NCI-H128 (cell line): ENCODE measurements around the gene POMGNT1.

Experiments used
- DNase-seq: peaks from one replicate; lab custom pipeline; 2025; ENCODE audit not compliant: unreplicated experiment; lab: John Stamatoyannopoulos, UW

POMGNT1 gene

DNA sequence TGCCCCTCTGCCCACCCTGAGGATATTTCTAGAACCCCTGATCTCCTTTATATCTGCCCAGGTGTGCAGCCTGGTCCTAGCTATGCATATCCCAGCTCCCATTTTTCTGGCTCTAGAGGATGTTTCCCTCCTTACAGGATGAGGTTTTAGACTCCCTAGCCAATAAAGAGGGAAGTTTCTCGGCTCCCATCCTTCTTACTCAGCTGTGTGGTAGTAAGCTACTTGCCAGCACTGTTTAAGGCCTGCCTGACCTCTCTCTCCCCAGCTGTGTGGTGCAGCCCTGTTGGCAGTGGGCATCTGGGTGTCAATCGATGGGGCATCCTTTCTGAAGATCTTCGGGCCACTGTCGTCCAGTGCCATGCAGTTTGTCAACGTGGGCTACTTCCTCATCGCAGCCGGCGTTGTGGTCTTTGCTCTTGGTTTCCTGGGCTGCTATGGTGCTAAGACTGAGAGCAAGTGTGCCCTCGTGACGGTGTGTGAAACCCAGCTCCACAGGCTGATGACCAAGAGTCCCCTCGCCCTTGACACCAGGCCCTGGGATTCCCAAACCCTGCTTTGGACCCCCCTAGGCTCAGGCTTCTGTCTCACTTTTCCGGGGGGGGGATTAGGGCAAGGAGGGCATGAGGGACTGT lies 14.2 kb downstream of the POMGNT1 start:
- no peak for DNase-seq

- DNase-seq: peak; percentile 68
Measured at GRCh38 chr1:46183079-46183847, 15.0 kb downstream of the POMGNT1 start.

- DNase-seq: no peak
Measured at GRCh38 chr1:46181343-46182260, 16.6 kb downstream of the POMGNT1 start.

- DNase-seq: peak; percentile 57
Measured at GRCh38 chr1:46180082-46180616, 18.1 kb downstream of the POMGNT1 start.

DNA sequence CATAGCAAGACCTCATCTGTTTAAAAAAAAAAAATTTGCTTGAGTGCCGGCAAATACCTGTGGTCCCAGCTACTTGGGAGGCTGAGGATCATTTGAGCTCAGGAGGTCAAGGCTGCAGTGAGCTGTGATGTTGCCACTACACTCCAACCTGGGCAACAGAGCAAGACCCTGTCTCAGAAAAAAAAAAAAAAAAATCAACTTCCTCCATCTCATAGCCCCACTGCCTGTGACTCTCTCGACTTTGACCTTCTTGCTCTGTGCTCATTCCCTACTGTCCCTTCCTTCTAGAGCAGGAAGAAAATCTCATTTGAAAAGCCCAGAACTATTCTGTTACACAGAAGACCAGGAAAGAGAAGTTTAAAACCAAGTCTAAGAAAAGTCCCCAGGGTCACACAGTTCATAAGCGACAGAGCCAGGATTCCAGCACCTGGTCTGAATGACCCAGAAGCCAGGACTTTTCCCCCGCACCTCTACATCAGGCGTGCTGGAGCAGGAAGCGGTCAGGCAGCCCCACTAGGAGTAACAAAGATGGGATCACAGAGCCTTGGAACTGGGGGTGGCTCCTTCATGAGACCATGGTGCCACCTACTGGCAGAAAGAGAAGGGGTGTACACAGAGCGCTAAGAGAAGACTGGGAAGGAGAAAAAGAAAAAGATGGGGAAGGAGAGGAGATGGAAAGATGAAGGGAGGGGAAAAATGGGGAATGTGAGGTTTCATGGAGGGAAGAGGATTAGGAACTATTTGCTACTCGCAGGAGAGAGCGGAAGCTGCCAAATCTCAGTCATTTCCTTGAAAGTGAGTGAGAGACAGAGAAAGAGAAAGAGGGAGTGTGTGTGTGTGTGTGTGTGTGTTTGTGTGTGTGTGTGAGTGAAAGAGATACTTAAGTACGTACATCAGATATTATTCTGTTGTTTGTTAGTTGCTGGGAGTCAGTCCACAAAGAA lies 18.8 kb downstream of the POMGNT1 start:
- DNase-seq: peak; percentile 86

GRCh38 chr1:46176211-46176865 lies 21.9 kb downstream of the POMGNT1 start, which contains the start of gene P3R3URF:
P3R3URF (minus strand) TSS chr1:46176488; CDS start chr1:46176471, 17 bp downstream.
- DNase-seq: no peak

DNA sequence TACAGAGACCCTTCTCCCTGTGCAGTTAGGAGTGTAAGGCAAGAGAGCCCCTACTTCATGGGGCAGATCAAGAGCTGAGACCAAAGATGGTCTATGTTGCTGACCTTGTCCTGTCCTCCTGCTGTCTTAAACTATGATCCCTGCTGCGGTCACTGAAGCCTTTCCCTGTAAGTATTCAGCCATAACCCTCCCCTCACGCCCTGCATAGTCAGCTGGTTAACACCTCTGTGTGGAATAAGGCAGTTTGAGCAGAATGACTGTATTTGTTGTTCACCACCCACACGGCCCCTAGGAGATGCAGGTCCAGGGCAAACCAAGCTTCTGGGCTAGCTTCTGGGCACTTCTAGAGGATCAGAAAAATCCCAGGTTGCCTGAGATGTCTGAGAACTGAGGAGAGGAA lies 23.0 kb downstream of the POMGNT1 start:
- no peak for DNase-seq

DNA sequence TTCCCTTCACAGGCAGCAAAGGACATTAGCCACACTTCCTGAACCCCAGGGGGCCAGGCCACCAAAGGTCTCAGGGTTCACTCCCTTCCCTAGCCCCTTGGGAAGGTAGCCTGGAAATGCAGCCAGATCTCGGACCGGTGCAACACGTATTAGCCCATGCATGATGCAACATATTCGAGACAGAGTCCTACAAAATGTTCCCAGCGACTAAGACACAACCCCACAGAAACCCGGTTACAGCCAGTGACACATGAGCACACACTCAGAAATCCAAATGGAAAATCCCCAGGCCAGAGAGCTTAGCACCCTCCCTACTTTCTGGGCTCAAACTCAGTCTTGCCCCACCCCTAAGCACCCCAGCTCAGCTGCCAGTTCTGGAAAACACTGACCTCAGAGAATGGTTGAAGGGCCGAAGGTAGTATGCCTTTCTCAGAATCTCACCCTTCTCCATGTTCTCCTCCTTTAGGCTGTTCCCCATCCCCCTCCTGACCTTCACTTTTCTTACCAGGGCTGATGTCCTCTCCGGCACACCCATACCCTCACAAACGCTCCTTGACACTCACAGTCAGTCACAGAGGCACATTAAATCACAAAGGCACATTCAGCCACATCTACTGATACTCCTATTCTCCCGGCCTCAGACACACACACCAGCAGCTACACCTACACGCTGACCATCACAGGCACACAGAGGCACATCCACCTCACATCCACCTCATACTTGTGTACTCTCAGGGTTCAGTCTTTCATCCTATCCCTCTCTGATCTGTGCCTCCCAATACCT lies 23.6 kb downstream of the POMGNT1 start, which contains the start of gene TSPAN1:
TSPAN1 (plus strand) TSS at position 640 of the 784 bp plus-strand sequence. CDS start 6,021 bp downstream, outside the sequence.
- DNase-seq: no peak

DNA sequence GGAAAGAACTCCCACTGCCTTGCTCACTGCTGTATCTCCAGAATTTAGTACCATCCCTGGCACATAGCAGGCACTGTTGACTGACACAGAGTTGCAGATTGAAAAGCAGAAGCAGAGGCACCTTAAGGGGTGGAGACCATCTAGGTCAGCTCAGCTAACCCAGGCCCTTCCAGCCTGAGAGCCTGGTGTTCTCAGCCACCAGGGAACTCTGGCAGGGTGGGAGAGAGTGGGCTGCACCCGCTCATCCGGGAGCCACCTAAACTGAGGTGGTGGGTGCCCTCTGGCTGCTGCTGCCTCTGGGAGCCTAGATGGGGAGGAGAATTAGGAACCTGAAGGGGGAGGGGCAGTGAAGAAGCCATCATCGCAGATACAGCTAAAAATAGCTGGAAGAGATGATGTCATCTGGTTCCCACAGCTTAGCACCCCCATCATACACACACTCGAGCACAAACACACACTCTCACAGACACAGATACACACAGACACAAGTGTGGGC lies 24.8 kb downstream of the POMGNT1 start:
- DNase-seq: no peak

- no peak for DNase-seq
Measured at GRCh38 chr1:46172321-46172720, 25.9 kb downstream of the POMGNT1 start.

DNA sequence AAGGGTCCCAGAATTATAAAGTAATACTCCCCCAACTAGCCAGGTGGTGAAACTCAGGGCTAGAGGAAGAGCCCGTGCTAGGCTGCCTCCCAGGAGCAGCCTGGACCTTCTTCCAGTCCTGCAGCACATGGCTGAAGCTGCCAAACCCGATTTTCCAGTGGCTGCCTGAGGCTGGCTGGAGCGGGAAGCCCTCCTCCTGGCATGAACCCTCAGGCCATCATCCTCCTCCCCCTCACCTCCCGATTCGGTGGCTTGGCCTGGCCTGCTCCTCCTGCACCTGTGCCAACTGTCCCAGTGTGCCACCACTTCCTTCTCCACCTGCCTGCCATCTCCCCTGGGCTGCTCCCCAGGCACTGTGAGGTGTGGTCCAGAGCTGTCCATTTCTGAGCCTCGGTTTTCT lies 26.4 kb downstream of the POMGNT1 start:
- DNase-seq: no peak

DNA sequence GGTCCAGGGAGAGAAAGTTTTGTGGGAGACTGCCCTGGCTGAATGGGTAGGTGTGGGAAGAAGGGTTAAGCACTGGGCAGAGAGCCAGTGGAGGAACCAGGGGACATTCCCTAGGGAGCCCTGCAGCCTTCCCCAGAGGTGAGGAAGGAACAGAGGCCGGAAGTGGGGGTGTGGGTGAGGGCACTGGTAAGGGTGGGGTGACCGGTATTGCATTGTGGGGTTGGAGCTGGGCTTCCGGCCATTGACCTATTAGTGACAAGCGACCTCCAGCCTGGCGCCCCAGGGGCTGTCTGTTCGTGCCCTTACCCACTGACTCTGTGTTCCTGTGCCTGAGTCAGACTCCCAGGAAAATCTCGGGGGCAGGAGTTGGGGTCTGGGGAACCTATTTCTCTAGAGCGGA lies 26.9 kb downstream of the POMGNT1 start:
- no peak for DNase-seq

GRCh38 chr1:46169811-46170454 lies 28.3 kb downstream of the POMGNT1 start:
- no peak for DNase-seq

DNA sequence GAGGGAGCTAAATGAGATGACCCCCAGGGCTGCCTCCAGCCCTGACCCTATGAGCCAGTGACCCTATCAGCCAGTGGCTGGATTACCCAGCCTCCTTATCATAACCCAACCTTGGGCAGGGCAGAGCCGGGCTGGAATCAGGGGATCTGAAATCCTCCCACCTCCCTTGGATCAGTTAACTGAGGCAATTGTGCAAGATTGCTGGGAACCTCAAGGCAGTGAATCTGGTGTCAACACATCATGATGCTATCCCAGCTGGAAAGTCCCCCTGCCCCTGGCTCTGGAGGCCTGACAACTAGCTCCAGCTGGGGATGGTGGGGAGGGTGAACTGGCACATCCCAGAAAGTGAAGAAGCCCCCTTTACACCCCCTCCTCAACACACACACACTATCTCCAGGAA lies 29.8 kb downstream of the POMGNT1 start:
- DNase-seq: no peak

DNA sequence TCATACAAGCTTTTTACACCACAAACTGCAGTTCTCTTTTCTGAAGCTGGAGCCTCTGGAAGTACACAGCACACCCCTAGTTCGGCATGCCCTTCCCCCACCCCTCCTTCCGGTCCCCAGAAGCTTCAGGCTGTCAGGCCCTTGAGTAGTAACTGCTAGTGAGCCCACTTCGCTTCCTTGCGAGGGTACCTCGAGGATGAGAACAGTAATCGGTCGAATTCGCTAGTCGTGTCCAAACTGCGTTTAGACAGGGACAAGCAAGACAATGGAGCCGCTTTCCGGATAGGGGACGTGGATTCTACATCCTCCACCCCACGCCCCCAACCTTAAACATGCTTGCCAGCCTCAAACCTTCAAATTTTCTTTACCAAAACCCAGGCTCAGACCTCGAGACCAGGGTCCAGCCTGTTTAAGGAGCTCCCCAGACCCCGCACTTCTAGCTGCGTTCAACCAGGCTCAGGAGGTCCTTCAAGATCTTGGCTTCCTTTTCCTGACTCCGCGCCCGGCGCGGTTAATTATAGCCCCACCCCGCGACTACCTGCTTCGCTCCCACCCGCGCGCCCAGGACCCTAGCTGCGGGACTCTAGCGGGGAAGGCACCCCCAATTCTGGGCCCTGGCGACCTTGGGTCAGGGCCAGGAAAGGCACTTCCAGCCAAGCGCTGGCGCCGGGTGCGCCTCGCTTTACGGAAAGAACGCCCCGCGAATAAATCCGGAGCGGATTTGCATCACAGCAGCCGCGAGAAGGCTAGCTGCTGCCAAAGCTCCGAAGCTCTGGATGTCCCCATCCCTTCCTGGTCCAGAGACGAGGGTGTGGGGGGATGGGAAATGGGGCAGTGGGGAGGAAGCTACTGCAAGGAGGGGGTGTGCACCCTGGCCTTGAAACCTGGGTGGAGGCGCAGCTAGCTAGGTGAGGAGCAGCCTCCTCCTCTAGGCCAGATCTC lies 31.4 kb downstream of the POMGNT1 start:
- no peak for DNase-seq

GRCh38 chr1:46160212-46160611 lies 38.0 kb downstream of the POMGNT1 start:
- DNase-seq: no peak

DNA sequence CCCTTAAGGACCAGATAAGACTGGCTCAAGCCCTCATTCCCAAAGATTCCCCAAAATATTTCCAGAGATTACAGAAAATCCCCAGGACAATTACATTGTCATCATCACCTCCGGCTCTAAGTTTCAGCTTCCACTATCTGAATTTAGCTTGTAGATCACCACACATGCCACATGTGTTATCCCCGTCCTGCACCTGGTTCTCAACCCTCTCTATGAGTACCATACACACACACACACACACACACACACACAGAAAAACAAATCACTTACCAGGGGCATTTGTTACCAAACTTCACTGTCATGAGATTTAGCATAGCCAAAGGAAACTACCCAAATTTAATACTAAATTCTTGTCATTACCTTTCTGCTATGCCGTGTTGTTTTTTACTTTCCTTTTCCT lies 38.7 kb downstream of the POMGNT1 start:
- no peak for DNase-seq
